Adipose tissue (tissue), 3 donors: ENCODE results near the gene CRYBB3. TPM values are rescaled to one million over a fixed set of nuclear protein-coding genes. Genes with fewer than 3 reads are reported as not detected.
"Not testable (repeated sequence)": the region's sequence is repeated elsewhere in the genome, so short reads cannot be mapped to it uniquely, and the experiment has no call there.

Experiments used
- H3K27ac ChIP-seq: one replicate; pipeline ENCODE4 v1.5.1; 2013; ENCODE audit warnings: low read depth, low read length
- WGBS, 3 donors: extraction: QIAGEN DNeasy Blood & Tissue Kit; methylation state at CpG; one replicate each; pipeline ENCODE4 v1.1.7; 2013; 5-methylcytosine and 5-hydroxymethylcytosine counted together
- polyA plus RNA-seq, 3 donors: library from polyadenylated mRNA; stranded (reverse); fragments of 200-250 nt; gene quantifications; one replicate each; pipeline ENCODE4 v1.2.3, GENCODE V29; 2013
- donor health status: healthy with polysubstance abuse.
- donor health status: Bipolar disorder and iron deficiency.
- donor health status: healthy.

CRYBB3 gene
- polyA plus RNA-seq, 3 donors: 0.17 TPM; not detected in 2

- WGBS, 3 donors: 74 to 81% (median 80%) methylated on average over 7 of the region's 7 CpGs
- no peak overlapping the region for H3K27ac ChIP-seq
Measured at GRCh38 chr22:25200967-25201366, 1.3 kb downstream of the CRYBB3 start.

- WGBS, 3 donors: 61 to 72% (median 62%) methylated on average over 10 of the region's 10 CpGs
- H3K27ac ChIP-seq: no peak overlapping the region
Measured at GRCh38 chr22:25201557-25202273, 2.1 kb downstream of the CRYBB3 start.

- 56 to 58% (median 58%) methylated on average over 15 of the region's 15 CpGs for WGBS, 3 donors
- no peak overlapping the region for H3K27ac ChIP-seq
Measured at GRCh38 chr22:25202290-25202921, 2.7 kb downstream of the CRYBB3 start.

GRCh38 chr22:25203082-25203481 is 3.4 kb downstream of the CRYBB3 start:
- 89 to 94% (median 93%) methylated on average over 4 of the region's 4 CpGs for whole genome bisulfite sequencing, 3 donors
- H3K27ac ChIP-seq: no peak overlapping the region

GRCh38 chr22:25204547-25204946 is 4.9 kb downstream of the CRYBB3 start:
- not testable (repeated sequence) for H3K27ac ChIP-seq
- WGBS, 3 donors: 87 to 88% (median 88%) methylated on average over 7 of the region's 7 CpGs

GRCh38 chr22:25205847-25206246 is 6.2 kb downstream of the CRYBB3 start:
- 82 to 95% (median 90%) methylated on average over 1 of the region's 1 CpG for WGBS, 3 donors
- no peak overlapping the region for H3K27ac ChIP-seq

GRCh38 chr22:25206998-25207397 is 7.3 kb downstream of the CRYBB3 start:
- no peak overlapping the region for H3K27ac ChIP-seq
- 89 to 93% (median 92%) methylated on average over 21 of the region's 21 CpGs for WGBS, 3 donors

- 53 to 100% (median 85%) methylated on average over 1 to 2 of the region's 2 CpGs for WGBS, 3 donors
- no peak overlapping the region for H3K27ac ChIP-seq
Measured at GRCh38 chr22:25207553-25208157, 8.0 kb downstream of the CRYBB3 start.

- H3K27ac ChIP-seq: no peak overlapping the region
- 82 to 84% (median 84%) methylated on average over 2 of the region's 2 CpGs for WGBS, 3 donors
Measured at GRCh38 chr22:25208328-25208727, 8.7 kb downstream of the CRYBB3 start.

GRCh38 chr22:25208743-25209505 is 9.3 kb downstream of the CRYBB3 start:
- WGBS, 3 donors: 77 to 81% (median 80%) methylated on average over 16 to 17 of the region's 17 CpGs
- H3K27ac ChIP-seq: no peak overlapping the region

- 79 to 87% (median 84%) methylated on average over 3 of the region's 3 CpGs for WGBS, 3 donors
- H3K27ac ChIP-seq: no peak overlapping the region
Measured at GRCh38 chr22:25210793-25211192, 11.1 kb downstream of the CRYBB3 start.

- 22 to 71% (median 28%) methylated on average over 3 of the region's 3 CpGs for WGBS, 3 donors
- no peak overlapping the region for H3K27ac ChIP-seq
Measured at GRCh38 chr22:25212337-25212736, 12.7 kb downstream of the CRYBB3 start.

- 73 to 85% (median 76%) methylated on average over 3 of the region's 3 CpGs for WGBS, 3 donors
- no peak overlapping the region for H3K27ac ChIP-seq
Measured at GRCh38 chr22:25213221-25213620, 13.6 kb downstream of the CRYBB3 start.

- WGBS, 3 donors: 56 to 78% (median 77%) methylated on average over 2 of the region's 2 CpGs
- no peak overlapping the region for H3K27ac ChIP-seq
Measured at GRCh38 chr22:25216230-25216629, 16.6 kb downstream of the CRYBB3 start.

GRCh38 chr22:25219211-25219689 is 19.6 kb downstream of the CRYBB3 start, which contains the start of gene CRYBB2:
Gene CRYBB2, plus strand, starts transcription at chr22:25219639. Its CDS starts 1,791 bp downstream, at chr22:25221430.
- H3K27ac ChIP-seq: no peak within 1 kb of the TSS
- WGBS, 3 donors: 86 to 91% (median 89%) methylated on average over 19 of the region's 19 CpGs

GRCh38 chr22:25219948-25220442 is 20.3 kb downstream of the CRYBB3 start:
- WGBS, 3 donors: 50 to 63% (median 59%) methylated on average over 4 of the region's 4 CpGs
- no peak overlapping the region for H3K27ac ChIP-seq

GRCh38 chr22:25221790-25222189 is 22.1 kb downstream of the CRYBB3 start:
- WGBS, 3 donors: 67 to 82% (median 82%) methylated on average over 8 of the region's 8 CpGs
- H3K27ac ChIP-seq: no peak overlapping the region

GRCh38 chr22:25223269-25223850 is 23.7 kb downstream of the CRYBB3 start:
- H3K27ac ChIP-seq: no peak overlapping the region
- 69 to 87% (median 82%) methylated on average over 12 of the region's 12 CpGs for WGBS, 3 donors
